Measurements from ENCODE around the gene FNBP1.
A peak's percentile ranks its signal among the peaks of the same experiment; 100 is the strongest.

FNBP1 gene

GRCh38 chr9:129845373-129845772 is 197.6 kb downstream of the FNBP1 start:
- DNase-seq (ENCODE audit: extremely low read depth, low read depth) = no peak
- TF ChIP-seq, protein P1, sequence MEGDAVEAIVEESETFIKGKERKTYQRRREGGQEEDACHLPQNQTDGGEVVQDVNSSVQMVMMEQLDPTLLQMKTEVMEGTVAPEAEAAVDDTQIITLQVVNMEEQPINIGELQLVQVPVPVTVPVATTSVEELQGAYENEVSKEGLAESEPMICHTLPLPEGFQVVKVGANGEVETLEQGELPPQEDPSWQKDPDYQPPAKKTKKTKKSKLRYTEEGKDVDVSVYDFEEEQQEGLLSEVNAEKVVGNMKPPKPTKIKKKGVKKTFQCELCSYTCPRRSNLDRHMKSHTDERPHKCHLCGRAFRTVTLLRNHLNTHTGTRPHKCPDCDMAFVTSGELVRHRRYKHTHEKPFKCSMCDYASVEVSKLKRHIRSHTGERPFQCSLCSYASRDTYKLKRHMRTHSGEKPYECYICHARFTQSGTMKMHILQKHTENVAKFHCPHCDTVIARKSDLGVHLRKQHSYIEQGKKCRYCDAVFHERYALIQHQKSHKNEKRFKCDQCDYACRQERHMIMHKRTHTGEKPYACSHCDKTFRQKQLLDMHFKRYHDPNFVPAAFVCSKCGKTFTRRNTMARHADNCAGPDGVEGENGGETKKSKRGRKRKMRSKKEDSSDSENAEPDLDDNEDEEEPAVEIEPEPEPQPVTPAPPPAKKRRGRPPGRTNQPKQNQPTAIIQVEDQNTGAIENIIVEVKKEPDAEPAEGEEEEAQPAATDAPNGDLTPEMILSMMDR (IDR thresholded peaks at IDR 0.05; ENCODE audit: low read depth, low read length, missing control alignments) = no peak

DNA sequence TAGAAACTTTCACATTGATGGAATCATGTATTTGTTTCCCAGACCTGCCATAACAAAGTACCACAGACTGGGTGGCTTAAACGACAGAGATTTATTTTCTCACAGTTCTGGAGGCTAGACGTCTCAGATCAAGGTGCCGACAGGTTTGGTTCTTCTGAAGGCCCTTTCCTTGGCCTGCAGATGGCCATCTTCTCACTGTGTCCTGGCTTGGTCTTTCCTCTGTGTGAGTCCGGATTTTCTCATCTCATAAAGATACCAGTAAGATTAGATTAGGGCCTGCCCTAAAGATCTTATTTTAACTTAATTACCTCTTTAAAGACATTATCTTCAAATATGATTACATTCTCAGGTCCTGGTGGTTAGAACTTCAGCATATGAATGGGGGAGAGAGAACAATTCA is 201.9 kb downstream of the FNBP1 start:
- DNase-seq (ENCODE audit: extremely low read depth, low read depth) = no peak
- H3K4me3 ChIP-seq (replicated peaks; ENCODE audit: low read depth, low read length) = no peak overlapping the region
- TF ChIP-seq, protein P1 (IDR thresholded peaks at IDR 0.05; ENCODE audit: low read depth, low read length, missing control alignments) = no peak

More at GRCh38 chr9:129845373-129845772, 197.6 kb downstream of the FNBP1 start:
- no peak overlapping the region for H3K4me3 ChIP-seq (replicated peaks; ENCODE audit: low read depth, low read length)

- no peak overlapping the region for H3K4me3 ChIP-seq (replicated peaks; ENCODE audit: low read depth, low read length)
- no peak for DNase-seq (ENCODE audit: extremely low read depth, low read depth)
These were observed 203.0 kb downstream of the FNBP1 start for GRCh38 chr9:129840034-129840433.

GRCh38 chr9:129839324-129840023 is 203.5 kb downstream of the FNBP1 start:
- TF ChIP-seq, protein P1 (IDR thresholded peaks at IDR 0.05; ENCODE audit: low read depth, low read length, missing control alignments) = no peak
- DNase-seq (ENCODE audit: extremely low read depth, low read depth) = no peak
- no peak overlapping the region for H3K4me3 ChIP-seq (replicated peaks; ENCODE audit: low read depth, low read length)

More at GRCh38 chr9:129840034-129840433, 203.0 kb downstream of the FNBP1 start:
- TF ChIP-seq, protein P1 (IDR thresholded peaks at IDR 0.05; ENCODE audit: low read depth, low read length, missing control alignments) = no peak

DNA sequence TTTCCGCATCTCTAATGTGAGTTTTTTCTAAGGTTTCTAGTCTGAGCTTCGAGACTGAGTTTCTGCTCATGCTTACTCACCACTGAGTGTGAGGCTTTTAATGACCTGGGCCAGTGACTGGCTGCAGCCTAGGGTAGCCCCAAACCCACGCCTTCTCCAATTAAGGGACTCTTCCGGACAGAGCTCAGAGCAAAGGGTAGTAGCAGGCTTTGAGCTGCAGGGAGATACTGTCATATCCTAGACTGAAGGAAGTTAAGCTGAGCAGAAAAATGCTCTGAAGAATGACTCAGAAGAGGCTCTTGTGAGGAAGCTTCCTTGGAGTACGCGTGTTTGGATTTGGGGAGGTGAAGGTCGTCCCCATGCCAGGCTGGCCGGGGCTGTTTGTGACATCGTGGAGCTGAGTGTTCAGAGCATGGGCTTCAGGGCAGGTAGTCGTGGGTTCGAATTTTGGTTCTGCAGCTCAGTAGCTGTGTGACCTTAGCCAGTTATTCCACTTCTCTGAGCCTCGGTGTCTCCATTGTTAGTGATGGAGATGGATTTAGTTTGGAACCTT is 204.2 kb downstream of the FNBP1 start:
- peak; percentile 50 for DNase-seq (ENCODE audit: extremely low read depth, low read depth)
- TF ChIP-seq, protein P1 (IDR thresholded peaks at IDR 0.05; ENCODE audit: low read depth, low read length, missing control alignments) = no peak
- no peak overlapping the region for H3K4me3 ChIP-seq (replicated peaks; ENCODE audit: low read depth, low read length)
